GM19351 (cell line): ENCODE results near the gene UBQLN2.
A peak's percentile ranks its signal among the peaks of the same experiment; 100 is the strongest.
"Not testable (repeated sequence)": the region's sequence is repeated elsewhere in the genome, so short reads cannot be mapped to it uniquely, and the experiment has no call there.

Experiments
- ATAC-seq: cut with Tn5 transposase; IDR thresholded peaks from one replicate; pipeline ENCODE4 v1.9.1; 2021; ENCODE audit warnings: mild to moderate bottlenecking, moderate library complexity; ENCODE audit not compliant: unreplicated experiment

Gene UBQLN2

GRCh38 chrX:56563231-56564161, at the start of gene UBQLN2:
UBQLN2 (plus strand) TSS chrX:56563627; CDS start chrX:56563874, 247 bp downstream.
- peak; percentile 68 for ATAC-seq

GRCh38 chrX:56519642-56520041, 43.8 kb upstream of the UBQLN2 start:
- ATAC-seq: no peak

GRCh38 chrX:56529482-56530007, 33.9 kb upstream of the UBQLN2 start:
- not testable (repeated sequence) for ATAC-seq

GRCh38 chrX:56530011-56530410, 33.4 kb upstream of the UBQLN2 start:
- ATAC-seq: no peak

GRCh38 chrX:56550667-56551066, 12.8 kb upstream of the UBQLN2 start:
- no peak for ATAC-seq

GRCh38 chrX:56554870-56555269, 8.6 kb upstream of the UBQLN2 start:
- no peak for ATAC-seq

GRCh38 chrX:56557376-56557929, 6.0 kb upstream of the UBQLN2 start:
- no peak for ATAC-seq

- ATAC-seq: peak; percentile 11
These were observed 898 bp downstream of the UBQLN2 start for GRCh38 chrX:56564164-56564885.

GRCh38 chrX:56564921-56565840, 1.8 kb downstream of the UBQLN2 start:
- no peak for ATAC-seq

GRCh38 chrX:56569378-56570057, 6.1 kb downstream of the UBQLN2 start:
- peak; percentile 41 for ATAC-seq

GRCh38 chrX:56572975-56573374, 9.5 kb downstream of the UBQLN2 start:
- no peak for ATAC-seq

- ATAC-seq: no peak
These were observed 11.4 kb downstream of the UBQLN2 start for GRCh38 chrX:56574861-56575260.

GRCh38 chrX:56576721-56577120, 13.3 kb downstream of the UBQLN2 start:
- ATAC-seq: no peak

- no peak for ATAC-seq
These were observed 25.2 kb downstream of the UBQLN2 start for GRCh38 chrX:56588397-56589188.

GRCh38 chrX:56591830-56592229, 28.4 kb downstream of the UBQLN2 start:
- not testable (repeated sequence) for ATAC-seq

- no peak for ATAC-seq
These were observed 36.7 kb downstream of the UBQLN2 start for GRCh38 chrX:56600141-56600540.

- ATAC-seq: no peak
These were observed 37.6 kb downstream of the UBQLN2 start for GRCh38 chrX:56600987-56601386.

- ATAC-seq: no peak
These were observed 51.9 kb downstream of the UBQLN2 start for GRCh38 chrX:56615282-56615681.
